Hepatic stellate cell (primary cell): Measurements from ENCODE around the gene SKAP1.
"Not testable (repeated sequence)": the region's sequence is repeated elsewhere in the genome, so short reads cannot be mapped to it uniquely, and the experiment has no call there.

Experiments used
- DNase-seq: peaks from one replicate; pipeline ENCODE4 v3.0.0; 2011; ENCODE audit warnings: low spot score

The SKAP1 gene

DNA sequence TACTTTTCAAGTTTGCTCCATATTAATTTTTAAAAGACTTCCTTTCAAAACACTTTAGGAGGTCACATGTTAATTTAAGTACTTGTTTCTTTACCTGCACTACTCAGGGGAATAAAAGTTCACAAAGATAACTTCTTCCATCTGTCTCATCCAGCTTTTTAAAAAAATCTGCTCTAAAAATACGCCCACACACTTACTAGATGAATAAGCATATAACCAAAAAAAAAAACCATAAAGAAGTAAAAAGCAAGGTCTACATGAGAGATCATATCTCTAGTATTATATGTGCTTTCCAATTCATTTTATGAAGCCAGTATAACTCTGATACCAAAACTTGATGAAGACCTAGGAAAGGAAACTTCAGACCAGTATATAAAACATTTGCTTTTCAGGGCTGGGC lies 17.2 kb downstream of the SKAP1 start:
- DNase-seq = no peak

- DNase-seq = not testable (repeated sequence)
These were observed 19.2 kb downstream of the SKAP1 start for GRCh38 chr17:48410821-48411220.

DNA sequence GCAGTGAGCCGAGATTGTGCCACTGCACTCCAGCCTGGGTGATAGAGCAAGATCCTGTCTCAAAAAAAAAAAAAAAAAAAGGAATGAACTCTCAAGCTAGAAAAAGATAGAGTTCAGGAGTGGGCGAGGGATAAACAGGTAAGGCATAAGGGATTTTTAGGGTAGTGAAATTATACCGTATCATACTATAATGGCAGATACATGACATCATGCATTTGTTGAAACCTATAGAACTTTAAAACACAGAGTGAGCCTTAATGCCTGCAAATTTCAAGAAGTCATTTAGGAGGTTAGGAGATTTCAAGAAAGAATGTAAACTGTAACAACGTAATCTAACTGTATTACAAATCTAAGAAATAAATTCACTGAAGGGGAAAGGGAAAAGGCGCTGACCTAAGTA lies 20.4 kb downstream of the SKAP1 start:
- DNase-seq = no peak

GRCh38 chr17:48406936-48407567 lies 23.0 kb downstream of the SKAP1 start:
- no peak for DNase-seq

DNA sequence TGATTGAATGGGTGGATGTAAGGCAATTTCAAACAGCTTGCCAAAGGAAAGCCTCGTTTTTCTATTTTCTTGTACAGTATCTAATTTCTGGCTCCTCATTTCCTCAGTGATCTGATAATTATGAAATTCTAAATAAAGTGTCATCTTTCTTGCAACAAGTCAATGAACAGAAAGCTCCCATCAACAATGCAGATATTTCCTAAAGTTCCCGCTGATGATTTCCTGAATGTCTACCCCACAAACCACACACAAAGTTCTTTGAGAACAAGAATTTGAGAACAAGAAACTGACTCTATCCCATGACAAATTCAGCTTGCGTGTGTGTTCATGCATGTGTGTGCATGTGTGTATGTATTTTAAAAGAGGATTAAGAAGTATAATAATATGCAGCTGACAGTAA lies 35.2 kb downstream of the SKAP1 start:
- DNase-seq = no peak

- no peak for DNase-seq
These were observed 36.7 kb downstream of the SKAP1 start for GRCh38 chr17:48393283-48393682.

DNA sequence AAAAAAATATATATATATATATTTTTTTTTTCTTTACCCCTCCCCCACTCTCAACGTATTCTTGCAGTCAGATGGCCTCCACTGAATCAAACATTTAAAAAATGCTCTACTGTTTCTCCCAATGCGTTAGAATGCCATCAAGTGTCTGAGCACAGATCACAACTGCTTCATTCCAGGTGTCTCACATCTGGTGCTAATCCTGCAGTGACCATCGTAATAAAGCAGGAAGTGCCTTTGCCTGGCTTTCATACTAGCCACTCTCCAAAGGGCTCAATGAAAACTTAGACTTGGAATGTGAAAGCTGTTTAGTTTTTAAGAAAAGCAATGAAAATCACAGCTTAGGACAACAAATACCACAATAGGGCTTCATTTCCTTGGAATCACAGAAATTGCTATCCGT lies 37.2 kb downstream of the SKAP1 start:
- DNase-seq = no peak

GRCh38 chr17:48391444-48391843 lies 38.6 kb downstream of the SKAP1 start:
- no peak for DNase-seq

DNA sequence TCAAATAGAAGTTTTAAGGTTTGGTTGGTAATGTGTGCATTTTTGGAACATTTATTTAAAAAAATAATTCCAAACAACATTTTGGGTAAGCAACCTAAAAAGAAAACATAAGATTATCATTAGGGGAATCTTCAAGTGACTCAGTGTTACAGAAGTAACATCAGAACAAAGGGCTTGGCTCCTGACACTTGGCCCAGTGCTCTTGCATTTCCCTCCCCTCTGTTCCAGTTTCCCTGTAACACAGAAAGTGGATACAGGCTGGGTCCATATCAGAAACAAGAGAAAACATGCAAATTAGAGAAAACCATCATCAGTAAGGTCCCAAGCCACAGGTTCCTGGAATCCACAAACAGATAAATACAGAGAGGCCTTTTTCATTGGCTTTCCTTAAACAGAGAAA lies 40.1 kb downstream of the SKAP1 start:
- no peak for DNase-seq

GRCh38 chr17:48388955-48389743 lies 40.9 kb downstream of the SKAP1 start:
- DNase-seq = no peak

DNA sequence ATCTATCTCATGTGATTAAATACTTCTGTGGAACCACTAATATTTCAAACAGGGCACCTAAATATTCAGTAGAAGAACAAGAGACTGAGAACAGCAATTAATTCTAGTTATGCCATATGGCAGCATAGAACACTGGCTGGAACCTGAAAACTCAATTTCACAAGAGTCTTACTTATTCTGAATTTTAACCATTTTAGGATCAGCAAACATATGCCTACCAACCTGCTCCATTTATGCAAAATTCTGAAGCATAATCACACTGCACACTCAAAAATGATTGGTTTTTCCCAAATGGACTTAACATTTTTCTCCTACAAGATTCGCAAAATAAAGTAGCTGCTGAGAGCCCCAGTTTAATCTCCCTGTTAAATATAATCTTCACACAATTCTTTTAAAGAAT lies 43.2 kb downstream of the SKAP1 start:
- no peak for DNase-seq

GRCh38 chr17:48385319-48385718 lies 44.7 kb downstream of the SKAP1 start:
- DNase-seq = no peak

GRCh38 chr17:48384164-48384563 lies 45.9 kb downstream of the SKAP1 start:
- no peak for DNase-seq

DNA sequence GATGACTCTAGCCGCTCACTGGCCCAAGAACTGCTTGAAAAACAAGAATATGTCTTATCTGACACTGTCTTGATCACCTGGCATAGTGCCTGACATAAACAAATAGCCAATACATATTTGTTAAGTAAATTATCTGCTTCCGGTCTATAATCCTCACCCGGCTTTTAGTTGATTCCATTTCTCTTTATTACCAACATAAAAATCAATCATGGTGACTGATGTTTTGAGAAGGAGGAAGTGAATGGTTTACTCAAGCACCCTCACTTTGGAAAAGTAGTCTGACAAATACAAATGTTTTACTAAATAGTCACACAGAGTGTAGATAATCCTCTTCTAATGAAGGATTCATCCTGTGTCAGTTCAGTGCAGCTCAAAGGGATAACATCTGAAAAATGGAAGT lies 47.0 kb downstream of the SKAP1 start:
- DNase-seq = no peak

- DNase-seq = no peak
These were observed 51.2 kb downstream of the SKAP1 start for GRCh38 chr17:48378708-48379392.

GRCh38 chr17:48378238-48378637 lies 51.8 kb downstream of the SKAP1 start:
- DNase-seq = no peak

GRCh38 chr17:48376682-48377325 lies 53.2 kb downstream of the SKAP1 start:
- no peak for DNase-seq

DNA sequence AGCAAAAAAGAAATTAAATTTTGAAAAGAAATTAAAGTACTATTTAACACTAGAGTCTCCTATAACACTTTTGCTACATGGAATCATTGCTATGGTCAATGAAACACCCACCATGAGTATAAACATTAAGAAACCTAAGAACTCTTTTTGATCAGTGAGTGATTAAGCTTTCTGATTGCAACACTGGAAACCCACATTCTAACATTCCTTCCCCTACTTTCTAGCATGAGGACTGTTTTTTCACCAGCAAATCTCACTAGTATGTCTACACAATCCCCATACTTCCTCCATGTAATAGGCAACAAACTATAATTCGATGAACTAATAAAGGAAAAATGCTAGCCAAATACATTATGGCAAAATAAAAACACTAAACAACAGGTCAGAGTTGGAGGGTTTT lies 54.7 kb downstream of the SKAP1 start:
- DNase-seq = no peak

- DNase-seq = no peak
These were observed 55.3 kb downstream of the SKAP1 start for GRCh38 chr17:48374650-48375230.

DNA sequence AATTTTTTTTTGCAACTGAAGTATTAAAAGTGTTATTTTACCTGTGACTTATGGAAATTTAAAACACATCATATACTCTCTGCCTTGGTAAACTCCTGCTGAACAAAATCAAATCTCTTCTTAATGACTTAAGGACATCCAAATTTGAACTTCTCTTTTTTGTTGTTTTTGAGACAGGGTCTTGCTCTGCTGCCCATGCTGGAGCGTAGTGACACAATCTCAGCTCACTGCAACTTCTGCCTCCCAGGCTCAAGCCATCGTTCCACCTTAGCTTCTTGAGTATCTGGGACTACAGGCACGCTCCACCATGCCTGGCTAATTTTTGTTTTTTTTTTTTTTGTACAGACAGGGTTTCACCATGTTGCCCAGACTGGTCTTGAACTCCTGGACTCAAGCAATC lies 56.1 kb downstream of the SKAP1 start:
- DNase-seq = no peak

GRCh38 chr17:48373130-48373830 lies 56.7 kb downstream of the SKAP1 start:
- no peak for DNase-seq

DNA sequence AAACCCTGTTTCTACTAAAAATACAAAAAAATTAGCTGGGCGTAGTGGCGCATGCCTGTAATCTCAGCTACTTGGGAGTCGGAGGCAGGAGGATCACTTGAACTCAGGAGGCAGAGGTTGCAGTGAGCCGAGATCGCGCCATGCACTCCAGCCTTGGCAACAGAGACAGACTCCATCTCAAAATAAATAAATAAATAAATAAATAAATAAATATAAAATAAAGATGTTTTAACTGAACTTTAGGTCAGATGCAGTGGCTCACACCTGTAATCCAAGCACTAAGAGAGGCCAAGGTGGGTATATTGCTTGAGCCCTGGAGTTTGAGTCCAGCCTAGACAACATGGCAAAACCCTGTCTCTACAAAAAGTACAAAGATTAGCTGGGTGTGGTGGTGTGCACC lies 61.0 kb downstream of the SKAP1 start:
- DNase-seq = not testable (repeated sequence)
